GM21381 (cell line): ENCODE data around the gene ABHD8.

ENCODE experiments used
- ATAC-seq: cut with Tn5 transposase; IDR thresholded peaks from one replicate; pipeline ENCODE4 v1.9.1; 2021; ENCODE audit warnings: mild to moderate bottlenecking, moderate library complexity; ENCODE audit not compliant: unreplicated experiment

The ABHD8 gene

DNA sequence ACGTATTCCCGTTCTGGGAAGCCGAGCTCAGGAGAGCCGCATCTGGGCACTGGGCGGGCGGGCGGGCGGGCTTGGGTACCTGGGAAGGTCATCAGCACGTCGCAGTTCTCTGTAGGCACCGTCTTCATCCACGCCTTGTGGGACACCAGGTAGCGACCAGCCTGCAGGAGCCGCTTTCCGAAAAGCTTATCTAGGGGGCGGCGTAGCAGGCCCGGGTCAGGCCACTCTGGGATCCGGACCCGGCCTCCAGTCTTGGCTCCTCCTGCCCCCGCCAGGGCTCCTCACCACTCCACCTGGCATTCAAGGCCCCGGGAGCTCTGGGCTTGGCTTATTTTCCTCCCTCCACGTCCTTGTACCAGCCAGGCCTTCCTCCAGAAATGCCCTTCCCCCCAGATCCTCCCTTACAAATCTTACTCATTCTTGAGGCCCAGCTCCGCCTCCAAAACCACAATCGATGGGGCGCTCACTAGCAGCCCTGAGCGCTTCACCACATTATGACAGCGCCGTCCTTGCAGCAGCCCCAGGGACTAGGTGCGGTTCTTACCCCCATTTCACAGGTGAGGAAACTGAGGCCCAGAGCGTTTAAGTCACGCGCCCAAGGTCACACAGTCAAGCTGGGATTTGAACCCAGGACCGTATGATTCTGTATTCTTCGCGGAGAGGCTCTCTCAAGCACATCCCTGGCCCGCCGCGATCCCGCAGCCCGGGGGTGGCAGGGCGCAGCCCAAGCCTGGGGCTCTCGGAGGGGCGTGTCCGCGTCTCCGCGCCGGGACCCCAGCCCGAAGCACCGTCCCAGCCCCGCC, 30.6 kb upstream of the ABHD8 start:
- no peak for ATAC-seq

DNA sequence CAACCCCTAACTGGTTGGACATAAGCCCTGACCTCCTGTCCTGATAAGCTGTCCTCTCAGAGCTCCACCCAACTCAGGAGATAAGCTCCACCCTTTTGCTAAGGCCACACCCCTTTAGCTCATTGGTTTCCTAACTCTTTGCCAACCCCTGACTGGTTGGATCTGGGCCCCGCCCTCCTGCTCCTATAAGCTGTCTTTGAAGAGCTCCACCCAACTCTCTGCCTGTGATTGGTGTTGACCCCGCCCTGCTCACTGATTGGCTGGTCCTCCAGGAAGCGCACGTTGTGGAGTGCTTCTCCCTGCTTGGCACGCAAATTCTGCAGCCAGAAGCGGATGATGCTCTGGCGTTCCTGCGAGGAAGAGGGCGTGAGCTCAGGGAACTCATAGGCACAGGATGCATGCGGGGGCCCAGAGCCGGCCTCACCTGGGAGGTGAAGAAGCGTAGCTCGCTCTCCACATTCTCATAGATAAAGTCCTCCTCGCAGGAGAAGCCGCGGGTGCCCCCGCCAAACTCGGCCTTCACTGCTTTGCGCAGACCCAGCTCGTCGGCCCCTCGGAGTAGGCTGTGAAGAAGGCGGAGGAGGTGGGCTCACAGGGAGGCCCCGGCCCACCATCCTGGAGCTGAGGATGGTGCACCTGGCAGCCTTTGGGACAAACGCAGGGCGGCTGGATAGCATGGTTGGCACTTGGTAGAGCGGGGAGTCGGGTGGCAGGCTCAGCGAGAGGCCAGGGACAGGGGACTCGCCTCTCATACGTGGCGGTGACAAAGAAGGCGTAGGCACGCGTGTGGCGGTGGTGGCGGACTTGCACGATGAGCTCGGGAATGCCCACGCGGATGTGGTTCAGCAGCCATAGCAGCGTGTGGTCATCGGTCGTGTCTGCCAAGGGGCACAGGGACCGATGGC, 29.7 kb upstream of the ABHD8 start:
- no peak for ATAC-seq

DNA sequence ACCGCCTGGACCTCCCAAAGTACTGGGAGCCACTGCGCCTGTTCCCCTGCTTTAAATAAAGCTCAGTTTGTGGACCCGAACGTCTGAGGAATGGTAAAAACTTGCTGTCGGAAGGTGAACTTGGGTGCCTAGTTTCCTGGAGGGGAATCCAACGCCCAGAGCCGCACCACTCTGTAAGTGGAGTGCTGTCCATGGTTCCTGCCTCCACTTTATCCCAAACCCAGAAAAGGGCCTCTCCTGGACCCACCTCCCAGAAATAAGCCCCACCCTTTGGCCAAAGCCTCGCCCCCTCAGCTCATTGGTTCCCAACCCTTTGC, 29.1 kb upstream of the ABHD8 start:
- ATAC-seq, result no peak

DNA sequence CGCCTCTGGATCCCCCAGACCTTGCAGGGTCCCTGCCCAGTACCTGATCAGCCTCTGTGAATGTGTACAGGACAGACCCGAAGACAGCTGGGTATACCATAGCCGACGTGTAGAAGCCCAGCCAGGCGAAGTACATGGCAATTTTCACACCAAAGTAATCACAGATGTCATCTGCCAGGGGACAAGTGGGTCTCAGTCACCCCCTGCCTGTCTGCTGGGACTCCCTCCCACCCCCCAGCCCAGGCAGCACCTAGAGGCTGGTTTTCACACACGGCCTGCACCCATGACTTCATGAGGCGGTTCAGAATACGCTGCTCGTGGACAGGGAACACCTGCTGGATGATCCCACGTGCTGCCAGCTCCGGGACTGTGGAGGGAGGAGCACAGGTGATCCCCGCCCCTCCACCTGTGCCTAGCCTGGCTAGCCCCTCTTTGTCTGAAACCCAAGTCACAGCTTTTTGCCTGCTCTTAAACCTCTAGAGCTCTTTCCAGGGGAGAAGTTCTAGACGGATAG, 27.9 kb upstream of the ABHD8 start:
- ATAC-seq, result no peak

DNA sequence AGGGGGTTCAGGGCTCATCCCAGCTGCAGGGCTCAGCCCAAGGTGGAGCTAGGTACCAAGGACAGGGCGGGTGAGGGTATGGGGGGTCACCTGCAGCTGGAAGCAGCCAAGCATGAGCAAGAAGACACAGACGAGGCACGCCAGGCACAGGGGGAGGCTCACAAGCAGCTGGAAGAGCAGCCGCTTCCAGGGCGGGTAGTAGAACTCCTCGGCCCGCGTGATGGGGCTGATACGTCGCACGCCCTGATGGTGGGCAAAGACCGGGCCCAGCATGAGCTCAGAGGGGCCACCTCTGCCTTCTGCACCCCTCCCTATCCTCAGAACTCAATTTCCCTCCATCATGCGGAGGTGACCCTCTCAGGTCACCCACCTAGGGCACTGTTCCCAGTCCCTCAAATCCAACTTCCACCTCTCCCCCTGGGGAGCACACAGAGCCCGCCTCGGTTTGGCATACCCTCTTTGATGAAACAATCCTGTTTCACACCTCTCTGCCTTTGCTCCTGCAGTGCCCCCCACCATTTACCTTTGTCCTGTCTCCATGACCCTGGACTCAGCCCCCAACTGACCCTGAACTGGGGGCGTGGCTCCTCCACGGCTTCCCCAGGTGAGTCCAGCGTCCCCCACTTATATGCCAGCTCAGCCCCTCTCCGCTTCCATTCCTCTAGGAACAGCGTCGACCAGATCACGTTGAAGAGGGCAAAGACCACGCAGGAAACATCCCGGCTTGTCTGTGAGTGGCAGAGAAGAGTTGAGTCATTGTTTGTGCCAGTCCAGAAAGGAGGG, 27.2 kb upstream of the ABHD8 start:
- no peak for ATAC-seq

DNA sequence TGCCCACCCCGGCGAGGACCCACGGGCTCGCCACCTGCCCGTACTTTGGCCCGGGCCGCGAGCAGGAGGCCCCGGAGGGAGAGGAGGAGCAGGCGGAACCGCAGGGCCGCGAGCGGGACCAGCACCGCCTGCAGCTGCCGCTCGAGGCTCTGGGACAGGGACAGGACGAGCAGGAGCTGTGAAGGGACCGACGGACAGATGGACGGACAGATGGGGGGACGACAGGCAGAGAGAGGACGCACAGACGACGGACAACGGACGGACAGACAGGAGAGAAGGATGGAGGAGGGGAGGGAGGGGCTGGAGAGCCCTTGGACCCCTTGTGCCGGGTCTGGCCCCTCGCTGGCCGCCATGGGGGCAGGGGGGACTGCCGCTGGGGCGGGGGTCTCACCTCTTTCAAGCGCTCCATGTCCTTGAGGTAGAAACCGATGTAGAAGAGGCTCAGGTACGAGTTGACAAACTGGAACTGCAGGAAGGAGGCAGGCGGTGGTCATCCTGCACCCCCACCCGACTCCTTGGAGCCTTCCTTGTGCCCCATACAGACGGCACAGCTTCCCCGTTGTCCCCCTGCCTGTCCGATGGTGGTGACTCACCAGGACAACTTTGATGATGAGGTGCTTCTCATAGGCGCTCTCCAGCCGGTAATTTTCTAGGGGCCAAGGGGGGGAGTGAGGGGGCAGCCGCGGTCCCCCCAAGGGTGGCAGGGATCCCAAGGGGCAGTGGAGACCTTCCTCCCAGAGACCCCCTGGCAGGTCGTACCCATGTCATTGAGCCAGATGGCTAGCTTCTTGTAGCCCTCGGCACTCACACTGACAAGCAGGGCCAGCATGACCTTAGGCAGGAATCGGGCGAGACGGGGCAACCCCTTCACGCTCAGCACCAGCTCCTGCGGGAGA, 26.4 kb upstream of the ABHD8 start:
- no peak for ATAC-seq

DNA sequence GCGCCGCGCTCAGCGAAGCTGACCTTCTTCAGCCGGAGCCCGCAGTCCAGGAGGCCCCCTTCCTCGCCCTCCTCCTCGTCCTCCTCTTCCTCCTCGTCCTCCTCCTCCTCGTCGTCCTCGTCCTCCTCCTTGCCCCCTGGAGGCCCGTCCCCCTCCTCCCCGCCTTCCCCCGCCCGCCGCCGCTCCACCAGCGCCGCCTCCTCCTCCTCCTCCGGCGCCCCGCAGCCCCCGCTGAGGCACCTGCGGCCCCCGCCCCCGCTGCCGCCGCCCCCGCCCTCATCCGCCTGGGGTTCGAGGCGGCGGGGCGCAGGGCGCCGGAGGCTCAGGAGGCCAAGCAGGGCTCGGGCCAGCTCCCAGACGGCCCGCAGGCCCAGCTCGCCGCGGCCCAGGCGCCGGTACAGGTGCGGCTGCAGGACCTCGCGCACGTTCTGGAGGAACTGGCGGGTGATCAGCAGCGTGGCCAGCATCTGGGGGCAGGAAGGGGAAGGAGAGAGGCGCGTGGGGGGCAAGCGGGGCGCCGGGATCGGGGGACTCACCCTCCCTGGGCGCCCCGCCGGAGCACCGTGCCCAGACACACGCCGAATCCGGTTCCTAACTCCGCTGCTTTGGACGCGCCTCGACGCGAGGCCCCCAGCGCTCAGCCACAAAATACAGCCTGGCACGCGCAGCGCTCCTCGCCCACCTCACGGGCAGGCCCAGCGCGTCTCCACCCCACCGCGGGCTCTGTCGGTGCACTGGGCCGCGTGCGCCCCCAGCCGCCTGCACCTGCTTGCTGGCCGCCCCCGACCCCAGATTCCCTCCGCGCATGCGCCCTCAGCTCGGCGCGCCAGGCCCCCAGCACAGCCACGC, 25.5 kb upstream of the ABHD8 start:
- no peak for ATAC-seq

DNA sequence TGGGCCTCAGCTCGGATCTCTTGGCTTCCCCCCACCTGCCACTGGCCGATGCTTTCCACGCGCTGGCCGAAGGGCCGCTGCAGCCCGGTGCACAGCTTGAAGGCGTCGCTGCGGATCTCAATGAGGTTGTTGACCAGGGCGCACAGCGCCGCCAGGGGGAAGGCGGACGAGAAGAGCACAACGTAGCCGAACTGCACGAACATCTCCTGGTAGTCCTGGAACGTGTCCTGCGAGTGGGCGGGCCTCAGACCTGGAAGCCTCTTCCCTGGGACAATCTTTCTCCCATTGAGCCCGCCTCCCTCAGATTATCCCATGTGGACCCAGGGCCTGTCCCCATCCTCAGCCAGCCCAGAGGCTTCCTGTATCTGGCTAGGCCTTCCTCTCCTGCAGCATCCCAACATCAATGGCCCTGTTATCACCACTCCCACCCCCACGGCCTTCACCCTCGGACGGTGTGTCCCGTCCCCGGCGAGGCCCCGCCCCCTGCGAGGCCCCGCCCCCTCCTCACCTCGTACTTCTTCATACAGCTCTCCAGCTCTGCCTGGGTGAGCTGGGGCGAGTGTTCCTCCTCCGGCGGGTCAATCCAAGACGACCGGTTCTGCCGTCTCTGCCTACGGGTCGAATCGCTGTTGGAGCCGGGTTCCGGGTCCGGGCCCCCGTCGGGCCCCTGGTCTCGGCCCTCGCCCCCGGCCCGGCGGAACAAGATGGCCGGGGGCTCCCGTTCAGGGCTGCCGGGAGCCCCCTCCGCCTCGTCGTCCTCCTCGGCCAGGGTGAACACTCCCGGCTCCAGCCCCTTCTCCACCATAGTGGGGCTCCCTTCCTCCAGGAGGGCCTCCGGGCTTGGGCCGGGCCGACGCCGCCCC, 24.7 kb upstream of the ABHD8 start:
- no peak for ATAC-seq

DNA sequence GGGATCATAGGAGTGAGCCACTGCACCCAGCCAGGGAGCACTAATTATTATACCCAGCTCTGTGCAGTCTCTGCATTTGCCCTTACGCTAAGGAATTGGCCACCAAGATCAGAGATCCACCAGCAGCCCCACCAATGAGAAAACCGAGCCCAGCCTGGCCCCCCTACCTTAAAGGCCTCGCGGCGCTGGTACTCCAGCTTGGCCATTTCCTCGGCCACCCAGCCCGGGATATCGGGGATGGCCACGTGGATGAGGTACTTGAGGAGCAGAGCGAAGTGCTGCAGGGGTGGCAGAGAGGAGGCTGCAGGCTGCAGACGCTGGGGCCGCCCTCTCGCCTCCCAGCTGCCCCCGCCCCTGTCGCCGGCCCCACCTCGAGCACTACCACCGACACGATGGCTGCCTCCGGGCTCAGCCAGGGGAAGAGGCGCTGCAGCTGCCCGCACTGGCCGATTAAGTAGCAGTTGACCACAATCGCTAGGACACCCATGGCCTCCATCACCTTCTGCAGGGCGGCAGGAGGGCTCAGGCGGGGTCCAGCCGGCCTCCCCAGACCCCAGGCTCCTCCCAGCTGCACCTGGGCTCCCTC, 23.9 kb upstream of the ABHD8 start:
- ATAC-seq, result no peak

DNA sequence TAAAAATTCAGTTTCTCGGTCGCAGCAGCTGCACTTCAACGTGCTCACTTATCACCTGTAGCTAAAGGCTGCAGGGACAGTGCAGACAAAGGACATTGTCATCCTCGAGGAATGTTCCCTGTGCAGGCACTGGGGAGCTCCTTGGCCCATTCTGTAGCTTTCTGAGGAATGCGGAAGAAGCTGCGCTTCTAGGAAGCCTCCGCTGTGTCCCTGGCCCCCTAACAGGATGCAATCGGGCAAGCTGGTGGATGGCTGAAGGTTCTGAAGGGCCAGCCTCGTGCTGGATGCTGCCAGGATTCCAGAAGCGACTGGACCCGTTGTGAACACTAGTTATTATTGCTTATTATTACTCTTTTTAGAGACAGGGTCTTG, 23.4 kb upstream of the ABHD8 start:
- ATAC-seq, result no peak

DNA sequence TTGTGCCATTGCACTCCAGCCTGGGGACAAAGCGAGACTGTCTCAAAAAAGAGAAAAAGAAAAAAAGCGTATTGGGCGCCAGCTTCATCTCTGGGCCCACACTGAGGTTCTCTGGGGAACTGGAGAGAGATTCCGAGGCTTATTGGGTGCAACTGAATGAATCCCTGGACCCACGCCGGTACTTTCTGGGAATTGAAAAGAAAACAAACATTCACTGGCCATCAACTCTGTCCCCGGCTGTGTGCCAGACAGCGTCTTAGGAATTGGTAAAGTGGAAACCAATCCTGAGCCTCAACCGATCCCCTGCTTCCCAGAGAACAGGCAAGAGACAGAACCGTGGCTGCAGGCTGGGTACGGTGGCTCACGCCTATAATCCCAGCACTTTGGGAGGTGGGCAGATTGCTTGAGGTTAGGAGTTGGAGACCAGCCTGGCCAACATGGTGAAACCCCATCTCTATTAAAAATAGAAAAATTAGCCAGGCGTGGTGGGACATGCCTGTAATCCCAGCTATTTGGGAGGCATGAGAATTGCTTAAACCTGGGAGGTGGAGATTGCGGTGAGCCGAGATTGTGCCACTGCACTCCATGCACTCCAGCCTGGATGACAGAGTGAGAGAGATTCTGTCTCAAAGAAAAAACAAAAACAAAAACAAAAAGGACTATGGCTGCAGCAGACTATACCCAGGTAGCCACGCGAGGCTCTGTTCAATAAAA, 22.8 kb upstream of the ABHD8 start:
- no peak for ATAC-seq

DNA sequence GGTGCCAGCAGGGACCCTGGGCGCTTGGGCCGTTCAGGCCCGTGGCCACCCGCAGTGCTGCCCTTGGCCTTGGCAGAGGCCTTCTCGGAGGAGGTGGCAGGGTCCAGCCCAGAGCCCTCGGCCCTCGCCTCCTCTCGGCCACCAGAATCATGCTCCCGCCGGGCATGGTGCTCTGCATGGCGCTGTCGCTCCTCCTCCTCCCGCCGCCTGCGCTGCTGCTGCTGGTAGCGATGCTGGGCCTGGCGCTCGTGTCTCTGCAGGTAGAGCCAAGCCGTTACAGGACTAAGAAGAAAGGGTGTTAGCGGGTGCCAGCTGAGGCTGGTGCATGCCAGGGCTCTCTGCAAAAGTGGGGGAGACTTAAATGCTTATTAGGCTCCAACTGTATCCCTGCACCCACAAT, 21.9 kb upstream of the ABHD8 start:
- no peak for ATAC-seq

DNA sequence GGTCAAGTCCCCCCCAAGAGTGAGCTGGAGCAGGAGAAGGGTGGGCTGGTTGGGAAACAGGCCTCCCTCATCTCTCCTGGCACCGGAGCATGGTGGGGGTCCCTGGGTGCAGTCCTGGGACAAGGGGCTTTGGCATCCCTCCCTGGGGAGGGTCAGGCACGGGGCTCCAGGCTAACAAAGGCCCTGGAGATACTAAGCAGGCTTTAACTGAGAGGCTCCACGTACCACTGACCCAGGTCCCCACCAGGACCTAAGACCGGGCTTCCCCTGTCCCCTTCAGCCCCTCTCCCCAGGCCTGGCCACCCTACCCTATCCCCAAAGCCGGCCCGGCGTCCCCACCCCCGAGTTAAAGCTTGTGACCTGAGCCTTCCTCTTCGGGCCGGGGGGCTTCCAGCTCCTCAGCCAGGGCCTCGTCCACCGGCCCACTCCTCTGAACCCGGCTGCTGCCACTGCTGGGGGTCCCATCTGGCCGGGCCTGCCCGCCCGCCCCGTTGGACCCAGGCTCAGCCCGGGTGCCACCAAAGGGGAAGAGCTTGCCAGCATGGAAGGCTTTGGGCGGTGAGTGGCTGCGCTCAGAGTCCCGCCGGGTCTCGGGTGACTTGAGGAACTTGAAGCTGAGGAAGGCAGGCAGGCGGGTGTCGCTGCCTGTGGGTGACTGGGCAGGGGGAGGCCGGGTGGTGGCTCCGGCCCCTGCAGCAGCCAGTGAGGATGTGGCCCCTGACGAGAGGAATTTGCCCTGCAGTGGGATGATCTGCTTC, 21.3 kb upstream of the ABHD8 start:
- no peak for ATAC-seq

DNA sequence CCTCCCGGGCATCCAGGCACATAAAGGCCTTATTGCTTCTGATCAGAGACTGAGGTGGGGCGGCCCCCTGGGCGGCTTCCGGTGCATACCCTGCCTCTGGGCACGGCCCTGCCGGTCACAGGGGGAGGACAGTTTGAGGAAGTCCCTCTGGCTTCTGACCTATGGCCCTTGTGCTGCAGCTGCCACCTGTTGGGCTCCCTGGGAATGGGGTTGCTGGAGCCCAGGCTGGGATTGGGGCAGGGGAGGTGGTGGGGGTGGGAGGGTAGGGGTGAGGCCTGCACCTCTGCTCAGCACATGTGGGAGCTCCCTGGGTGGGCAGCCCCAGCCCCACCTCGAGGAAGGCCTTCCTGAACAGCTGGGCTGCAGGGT, 20.7 kb upstream of the ABHD8 start:
- ATAC-seq, result no peak

DNA sequence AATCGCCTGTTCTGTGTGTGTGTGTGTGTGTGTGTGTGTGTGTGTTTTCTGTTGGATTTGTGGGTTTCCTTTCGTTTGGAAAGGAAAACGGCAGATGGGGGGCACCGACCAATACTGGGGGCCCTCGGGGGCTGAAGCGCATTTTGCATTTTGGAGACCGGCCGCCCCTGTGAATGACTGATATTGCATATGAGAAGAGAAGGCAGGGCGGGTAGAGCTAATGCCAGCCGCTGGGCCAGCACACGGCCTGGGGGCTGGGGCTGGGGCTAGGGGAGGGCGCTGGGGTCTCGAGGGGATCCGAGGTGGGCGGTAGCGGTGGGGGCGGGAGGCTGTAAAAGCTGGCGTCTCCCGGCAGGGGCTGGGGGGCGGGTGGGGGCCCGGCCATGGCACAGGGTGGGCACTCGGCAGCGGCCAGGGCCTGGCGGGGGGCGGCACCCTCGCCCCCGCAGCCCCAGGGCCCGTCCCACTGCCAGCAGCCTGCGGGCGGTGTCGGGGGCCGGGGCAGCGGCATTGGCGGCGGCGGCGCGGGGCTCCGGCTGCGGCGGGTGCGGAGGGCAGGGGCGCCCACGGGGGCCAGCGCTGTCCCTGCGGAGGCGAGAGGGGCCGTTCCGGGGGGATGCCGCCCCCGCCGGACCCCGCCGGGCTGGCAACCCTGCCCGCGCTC, 20.2 kb upstream of the ABHD8 start:
- no peak for ATAC-seq

DNA sequence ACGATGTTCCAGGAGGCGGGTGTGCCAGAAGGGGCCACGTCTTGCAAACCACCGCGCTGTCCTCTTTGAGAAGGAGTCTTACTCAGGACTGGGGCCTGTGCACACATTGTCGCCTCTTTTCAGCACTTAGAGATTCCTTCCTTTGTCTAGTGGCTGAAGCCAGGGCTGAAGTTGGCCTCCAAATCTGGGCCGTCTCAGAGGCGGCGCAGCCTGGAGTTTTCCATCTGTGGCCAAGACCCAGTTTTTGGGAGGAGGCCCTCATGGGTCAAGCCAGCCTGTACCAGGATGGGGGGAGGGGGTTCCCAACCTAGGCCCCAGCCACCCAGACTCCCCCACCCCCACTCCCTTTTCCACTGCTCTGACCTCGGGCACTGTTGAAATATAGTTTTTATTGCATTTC, 19.6 kb upstream of the ABHD8 start:
- no peak for ATAC-seq
